ENCODE measurements around the gene TINAGL1.

The TINAGL1 gene

GRCh38 chr1:31568895-31569595, 7.3 kb upstream of the TINAGL1 start:
- DNase-seq: no peak

GRCh38 chr1:31569596-31570173, 6.6 kb upstream of the TINAGL1 start:
- DNase-seq: no peak

GRCh38 chr1:31570228-31570627, 6.1 kb upstream of the TINAGL1 start:
- no peak for DNase-seq

DNA sequence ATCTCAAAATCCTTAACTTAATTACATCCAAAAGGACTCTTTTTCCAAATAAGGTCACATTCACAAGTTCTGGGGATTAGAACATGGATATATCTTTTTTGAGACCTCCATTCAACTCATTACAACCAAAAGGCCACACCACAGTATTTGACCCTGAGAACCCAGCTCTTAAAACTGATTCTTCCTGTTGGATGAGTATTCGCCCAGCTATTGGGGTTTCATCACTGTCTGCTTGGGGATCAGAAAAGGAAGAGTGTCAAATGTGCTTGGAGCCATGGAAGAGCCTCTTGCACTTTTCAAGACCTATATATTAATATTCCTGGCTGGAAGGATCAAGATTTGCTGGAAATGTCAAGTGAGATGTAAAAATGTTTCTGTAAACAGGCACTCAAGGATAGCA, 5.4 kb upstream of the TINAGL1 start:
- no peak for DNase-seq

DNA sequence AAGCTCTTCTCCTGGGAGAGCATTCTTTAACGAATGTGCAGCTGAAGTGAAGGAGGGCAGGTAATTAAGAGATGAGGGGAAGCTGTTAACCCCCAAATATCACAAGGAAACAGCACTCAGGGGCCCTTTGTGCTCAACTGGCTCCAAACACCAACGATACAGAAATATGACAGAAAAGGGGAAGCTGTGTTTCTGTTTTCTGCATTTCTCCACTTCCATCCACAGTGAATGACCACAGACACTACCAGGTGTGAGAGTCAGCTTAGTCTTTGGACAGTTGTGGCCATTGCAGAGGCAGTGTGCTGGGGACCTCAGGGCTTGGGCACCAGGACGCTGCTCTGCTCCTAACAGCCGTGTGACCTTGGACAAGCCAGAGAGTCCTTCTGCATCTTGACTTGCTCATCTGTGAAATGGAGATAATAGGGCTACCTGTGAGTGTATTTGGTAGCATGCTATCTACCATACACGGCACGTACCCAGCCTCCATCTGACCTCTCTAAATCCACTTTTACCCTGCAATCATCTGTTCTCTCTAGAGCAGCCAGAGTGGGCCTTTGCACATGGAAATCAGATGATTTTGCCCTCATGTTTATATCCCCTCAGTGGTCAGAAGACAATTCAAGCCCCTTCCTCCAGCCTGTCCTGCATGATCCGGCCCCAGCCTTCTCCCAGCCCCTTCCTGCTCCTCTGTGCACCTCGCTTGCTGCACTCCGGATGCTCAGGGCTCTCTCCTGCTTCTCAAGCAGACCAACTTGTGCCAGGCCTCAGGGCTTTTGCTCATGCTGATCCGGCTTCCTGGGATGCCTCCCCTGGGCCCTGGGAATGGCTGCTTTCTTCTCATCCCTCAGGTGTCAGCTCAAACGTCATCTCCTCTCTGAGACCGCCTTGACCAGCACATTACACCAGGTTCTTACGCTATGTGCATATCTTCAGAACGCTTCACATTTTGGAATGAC, 4.7 kb upstream of the TINAGL1 start:
- DNase-seq: no peak

- DNase-seq: no peak
Observed at GRCh38 chr1:31572323-31573104, 3.8 kb upstream of the TINAGL1 start.

DNA sequence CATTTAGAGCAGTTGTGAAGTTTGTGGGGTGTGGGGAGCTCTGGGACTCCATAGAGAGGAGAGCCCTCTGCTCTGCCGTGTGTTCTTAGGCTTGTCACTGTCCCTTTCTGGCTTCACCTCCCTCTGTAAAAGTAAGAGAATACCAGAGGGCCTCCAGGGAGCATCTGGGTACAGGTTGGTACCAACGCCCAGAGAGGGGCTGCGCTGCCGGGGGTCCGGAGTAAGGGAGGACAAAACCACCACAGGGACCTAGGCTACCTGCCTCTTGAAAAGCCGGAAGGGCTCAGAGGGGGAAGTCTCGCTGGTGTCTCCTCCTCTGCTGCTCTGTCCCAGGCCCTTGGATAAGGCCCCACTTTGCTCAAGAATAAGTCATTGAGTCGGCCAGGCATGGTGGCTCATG, 3.1 kb upstream of the TINAGL1 start:
- DNase-seq: no peak

DNA sequence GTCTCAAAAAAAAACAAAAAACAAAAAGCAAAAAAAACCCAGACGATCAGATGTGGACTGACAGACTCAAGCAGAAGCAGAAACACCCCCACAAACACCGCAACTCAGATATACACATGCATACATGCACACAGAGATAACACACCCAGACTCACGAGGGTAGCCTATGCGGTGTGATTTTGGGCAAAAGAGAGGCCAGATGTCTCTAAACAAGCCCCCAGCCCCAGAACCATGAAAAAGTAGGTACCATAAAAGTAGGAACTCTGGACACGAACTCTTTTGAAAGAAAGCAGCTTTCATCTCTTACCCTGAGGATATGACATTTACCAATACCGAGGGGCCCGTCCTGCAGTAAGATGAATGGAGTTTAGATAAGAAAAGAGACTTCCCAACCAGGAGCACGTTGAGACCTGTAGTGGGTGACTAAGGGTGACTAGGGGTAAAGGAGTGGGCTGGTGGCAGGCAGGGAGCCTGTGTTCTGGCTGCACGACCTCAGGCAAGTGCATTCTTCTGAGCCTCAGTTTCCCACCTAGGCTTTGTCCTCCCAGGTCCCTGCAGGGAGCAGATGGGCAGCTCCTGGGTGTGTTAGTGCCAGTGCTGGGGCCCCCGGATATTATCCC, 1.5 kb upstream of the TINAGL1 start:
- DNase-seq: no peak

DNA sequence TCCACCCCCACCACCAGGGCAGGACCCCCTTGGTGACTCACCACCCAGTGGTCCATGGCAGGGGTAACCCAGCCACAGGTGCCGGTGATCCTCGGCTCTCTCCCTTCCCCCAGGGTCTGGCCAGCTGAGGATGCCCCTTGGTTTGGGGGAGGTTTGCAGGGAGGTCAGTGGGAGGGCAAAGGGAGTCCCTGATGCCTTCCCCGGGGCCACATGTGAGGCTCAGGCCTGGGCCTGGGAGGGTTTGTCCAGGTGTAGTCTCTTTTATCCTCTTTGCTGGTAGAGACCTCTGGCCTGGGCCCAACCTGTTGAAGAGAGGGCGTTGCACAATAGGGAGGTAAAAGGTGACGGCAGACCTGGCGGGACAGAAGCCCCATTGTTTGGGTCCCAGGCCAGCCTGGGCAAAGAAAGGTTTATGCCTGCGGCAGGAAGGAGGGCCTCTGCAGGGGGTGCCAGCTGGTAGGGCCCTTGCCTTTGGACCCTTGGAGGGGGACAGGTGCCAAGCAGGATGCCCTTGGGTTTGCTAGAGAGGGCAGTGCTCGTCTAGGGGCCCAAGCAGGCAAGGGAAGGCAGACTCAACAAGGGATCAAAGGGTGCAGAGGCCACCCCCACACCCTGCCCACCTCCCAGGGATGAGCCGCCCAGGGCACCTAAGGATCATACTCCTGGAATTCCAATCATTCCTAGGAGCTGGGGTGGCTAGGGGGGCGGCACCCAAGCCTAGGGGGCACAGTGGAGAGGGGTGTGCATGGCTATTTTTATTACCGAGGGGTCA, 760 bp upstream of the TINAGL1 start:
- no peak for DNase-seq

- DNase-seq: no peak
Observed at GRCh38 chr1:31576743-31577455, 584 bp downstream of the TINAGL1 start.

DNA sequence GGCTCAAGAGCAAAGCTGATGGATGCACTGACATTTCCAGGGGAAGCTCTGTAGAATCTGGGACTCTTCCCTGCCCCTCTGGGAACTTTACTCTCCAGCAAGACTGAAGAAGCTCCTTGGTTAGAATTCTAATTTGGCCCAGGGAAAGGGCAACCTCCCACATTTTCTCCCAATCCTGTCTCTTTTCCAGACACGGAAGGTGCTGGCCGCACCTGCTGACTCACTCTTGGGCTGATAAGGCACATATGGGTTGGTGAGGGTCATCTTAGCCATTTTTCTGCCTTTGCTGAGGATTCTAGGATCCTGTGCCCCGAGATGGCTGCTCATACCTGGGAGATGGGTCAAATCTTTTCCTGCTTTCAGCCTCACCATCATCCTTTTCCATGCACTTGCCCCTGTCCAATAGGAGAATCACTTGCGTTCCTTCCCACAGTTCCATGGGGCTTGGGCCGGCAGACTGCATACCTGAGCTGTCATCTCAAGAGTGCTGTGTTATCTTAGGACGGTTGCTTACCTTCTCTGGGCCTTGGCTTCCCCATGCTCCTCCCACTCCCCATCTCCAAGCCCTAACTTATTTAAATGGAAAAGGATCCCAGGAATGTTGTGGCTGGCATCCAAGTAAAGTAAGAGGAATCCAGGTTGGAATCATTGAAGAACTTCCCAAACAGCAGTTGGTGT, 1.3 kb downstream of the TINAGL1 start:
- no peak for DNase-seq

GRCh38 chr1:31579374-31579773, 3.1 kb downstream of the TINAGL1 start:
- no peak for DNase-seq

DNA sequence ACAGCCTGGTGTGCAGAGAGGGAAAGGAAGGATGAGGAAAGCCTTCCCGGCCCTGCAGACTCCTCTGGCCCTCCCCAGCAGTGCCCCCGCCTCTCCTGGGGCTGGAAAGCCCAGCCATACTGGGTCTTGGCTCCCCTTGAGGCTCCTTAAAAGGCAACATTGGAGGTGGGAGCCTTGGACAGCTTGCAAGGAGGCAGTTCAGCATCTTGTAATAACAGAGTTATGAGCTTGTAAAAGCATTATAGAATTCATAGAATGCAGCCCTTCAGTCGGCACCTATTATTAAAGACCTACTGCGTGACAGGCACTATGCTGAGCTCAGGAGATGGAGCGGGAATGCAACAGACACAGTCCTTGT, 4.2 kb downstream of the TINAGL1 start:
- no peak for DNase-seq

DNA sequence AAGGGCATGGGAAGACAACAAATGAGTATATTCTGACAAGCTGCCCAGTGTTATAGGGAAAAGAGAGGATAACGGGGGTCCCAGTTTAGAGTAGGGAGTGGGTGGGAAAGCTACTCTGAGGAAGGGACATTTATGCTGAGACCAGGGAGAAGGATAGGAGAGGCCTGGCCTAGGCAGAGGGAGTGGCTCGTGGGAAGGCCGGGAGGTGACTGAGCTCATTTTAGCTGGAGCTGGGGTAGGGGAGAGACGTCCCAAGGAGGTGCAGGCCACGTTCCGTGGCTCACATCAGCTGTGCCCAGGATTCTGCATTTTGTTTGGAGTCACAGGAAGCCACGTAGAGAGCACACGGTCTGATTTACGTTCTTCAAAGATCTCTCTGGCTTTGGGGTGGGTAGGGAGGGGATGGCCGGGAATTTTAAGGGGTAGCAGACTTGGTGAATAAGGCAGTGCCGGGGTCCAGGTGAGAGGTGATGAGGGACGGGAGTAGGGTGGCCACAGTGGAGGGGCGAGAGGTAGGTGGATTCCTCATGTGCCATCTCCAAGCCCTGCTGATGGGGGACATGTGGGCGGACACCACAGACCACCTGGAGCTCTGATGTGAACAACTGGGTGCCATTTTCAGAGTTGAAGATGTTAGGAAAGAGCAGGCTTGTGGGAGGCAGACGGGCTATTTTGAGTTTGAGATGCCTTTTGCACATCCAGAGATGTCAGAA, 4.7 kb downstream of the TINAGL1 start:
- no peak for DNase-seq

DNA sequence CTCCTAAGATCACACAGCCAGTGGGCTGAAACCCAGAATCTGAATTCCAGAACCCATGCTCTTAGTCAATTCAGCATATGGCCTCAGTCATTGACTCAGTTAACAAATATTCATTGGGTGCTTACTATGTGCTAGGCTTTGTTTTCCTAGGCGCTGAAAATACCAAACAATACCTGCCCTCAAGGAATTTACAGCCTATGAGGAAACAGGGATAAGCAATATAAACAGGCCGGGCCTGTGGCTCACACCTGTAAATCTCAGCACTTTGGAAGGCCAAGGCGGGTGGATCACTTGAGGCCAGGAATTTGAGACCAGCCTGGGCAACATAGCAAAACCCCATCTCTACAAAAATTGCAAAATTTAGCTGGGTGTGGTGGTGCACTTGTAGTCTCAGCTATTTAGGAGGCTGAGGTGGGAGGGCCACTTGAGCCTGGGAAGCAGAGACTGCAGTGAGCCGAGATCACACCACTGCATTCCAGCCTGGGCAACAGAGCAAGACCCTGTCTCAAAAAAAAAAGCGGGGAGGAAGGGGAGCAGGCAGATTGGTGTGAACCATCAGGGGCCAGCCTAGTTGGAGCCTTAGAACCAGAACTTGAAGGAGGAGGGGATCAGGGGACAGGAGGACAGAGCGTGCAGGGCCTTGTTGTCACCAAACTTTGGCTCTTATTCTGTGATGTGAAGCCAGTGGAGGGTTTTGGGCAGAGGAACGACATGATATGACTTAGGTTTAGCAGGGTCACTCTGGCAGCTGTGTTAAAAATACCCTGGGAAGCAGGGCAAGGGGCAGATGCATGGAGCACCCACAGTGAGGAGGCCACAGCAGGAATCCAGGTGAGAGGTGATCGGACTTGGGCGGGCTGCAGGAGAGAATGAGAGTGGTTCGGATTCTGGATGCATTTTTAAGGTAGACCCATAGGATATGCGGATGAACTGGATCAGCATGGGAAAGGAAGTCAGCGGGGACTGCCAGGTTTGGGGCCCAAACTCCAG, 5.8 kb downstream of the TINAGL1 start:
- no peak for DNase-seq

- no peak for DNase-seq
Observed at GRCh38 chr1:31583082-31583994, 7.0 kb downstream of the TINAGL1 start.
